IPS-20b (cell line): Measurements from ENCODE around the gene EEIG1.

Experiments used
- H3K27ac ChIP-seq: one replicate; pipeline ENCODE4 v1.5.1; 2013; ENCODE audit warnings: low read length
- H3K27me3 ChIP-seq: 2 replicates; pipeline ENCODE4 v1.6.1; 2013; ENCODE audit warnings: mild to moderate bottlenecking, low read length, inconsistent platforms; ENCODE audit not compliant: insufficient read depth
- H3K36me3 ChIP-seq: 2 replicates; pipeline ENCODE4 v1.6.1; 2013; ENCODE audit warnings: low read depth, mild to moderate bottlenecking, inconsistent platforms, low read length, moderate library complexity; ENCODE audit not compliant: insufficient read depth
- H3K4me1 ChIP-seq: 2 replicates; pipeline ENCODE4 v1.6.1; 2013; ENCODE audit warnings: mild to moderate bottlenecking, control low read depth, inconsistent platforms, low read length, moderate library complexity; ENCODE audit not compliant: insufficient read depth
- H3K4me3 ChIP-seq: 2 replicates; pipeline ENCODE4 v1.5.1; 2013; ENCODE audit warnings: mild to moderate bottlenecking, low read length, inconsistent platforms
- H3K9ac ChIP-seq: 2 replicates; pipeline ENCODE4 v1.6.1; 2013; ENCODE audit warnings: low read depth, mild to moderate bottlenecking, inconsistent platforms, low read length, moderate library complexity
- H3K9me3 ChIP-seq: 2 replicates; pipeline ENCODE4 v1.6.1; 2013; ENCODE audit warnings: mild to moderate bottlenecking, low read depth, low read length, inconsistent platforms; ENCODE audit not compliant: insufficient read depth

EEIG1 gene

GRCh38 chr9:127993721-127994120 is 12.9 kb upstream of the EEIG1 start:
- no peaks in the 10 kb centered on the region for H3K4me1 ChIP-seq
- no peak overlapping the region for H3K9ac ChIP-seq
- no peak overlapping the region for H3K4me3 ChIP-seq
- no peaks in the 10 kb centered on the region for H3K27me3 ChIP-seq
- H3K27ac ChIP-seq = no peak overlapping the region
- H3K36me3 ChIP-seq = no peaks in the 10 kb centered on the region
- H3K9me3 ChIP-seq = no peaks in the 10 kb centered on the region

DNA sequence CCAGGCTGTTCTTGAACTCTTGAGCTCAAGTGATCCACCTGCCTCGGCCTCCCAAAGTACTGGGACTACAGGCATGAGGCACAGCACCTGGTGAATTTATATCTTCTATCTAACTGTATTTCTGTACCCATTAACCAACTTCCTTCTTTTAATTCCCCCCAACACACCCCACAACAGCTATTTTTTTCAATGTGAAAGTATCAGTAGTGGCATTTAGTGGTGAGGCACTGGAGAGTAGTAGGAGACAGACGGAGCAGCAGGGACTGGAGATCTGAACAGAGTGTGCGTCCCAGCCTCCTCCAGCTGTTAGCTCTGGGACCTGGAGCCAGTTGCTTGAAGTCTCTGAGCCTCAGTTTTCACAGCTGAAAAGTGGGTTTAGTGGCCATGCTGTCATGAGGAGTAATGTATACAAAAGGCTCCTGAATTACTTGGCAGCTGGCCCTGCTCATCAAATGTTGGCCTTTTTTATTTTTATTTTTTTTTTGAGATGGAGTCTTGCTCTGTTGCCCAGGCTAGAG is 11.0 kb upstream of the EEIG1 start:
- Histone ChIP-seq H3K27me3 (no peaks in the 10 kb centered on the region), H3K9ac (no peak overlapping the region), H3K36me3 (no peaks in the 10 kb centered on the region), H3K4me1 (no peaks in the 10 kb centered on the region), H3K9me3 (no peaks in the 10 kb centered on the region), H3K4me3 (no peak overlapping the region), H3K27ac (no peak overlapping the region)

GRCh38 chr9:127991017-127991756 is 10.4 kb upstream of the EEIG1 start:
- H3K27ac ChIP-seq = no peak overlapping the region
- no peaks in the 10 kb centered on the region for H3K36me3 ChIP-seq
- no peaks in the 10 kb centered on the region for H3K9me3 ChIP-seq
- no peak overlapping the region for H3K9ac ChIP-seq
- H3K27me3 ChIP-seq = no peaks in the 10 kb centered on the region
- no peak overlapping the region for H3K4me3 ChIP-seq
- H3K4me1 ChIP-seq = no peaks in the 10 kb centered on the region

DNA sequence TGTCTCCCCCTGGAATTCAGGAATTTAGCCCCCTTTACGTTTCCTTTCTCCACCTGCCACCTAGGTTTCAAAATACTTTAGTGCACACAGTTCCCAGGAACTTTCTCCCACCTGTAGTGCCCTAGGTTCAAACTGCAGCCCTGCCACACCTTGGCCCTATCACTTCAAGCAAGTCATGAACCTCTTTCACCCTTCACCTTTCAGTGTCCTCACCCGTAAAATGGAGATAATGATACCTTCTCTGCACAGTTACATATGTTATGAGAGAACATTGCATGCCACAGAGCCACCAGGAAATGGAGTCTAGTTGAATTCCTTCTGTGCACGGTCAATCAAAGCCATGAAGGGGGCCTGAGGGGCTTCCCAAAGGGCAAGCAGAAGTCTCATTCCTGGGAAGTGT is 9.8 kb upstream of the EEIG1 start:
- Histone ChIP-seq H3K4me1 (no peaks in the 10 kb centered on the region), H3K4me3 (no peak overlapping the region), H3K9ac (no peak overlapping the region), H3K9me3 (no peaks in the 10 kb centered on the region), H3K36me3 (no peaks in the 10 kb centered on the region), H3K27me3 (no peaks in the 10 kb centered on the region), H3K27ac (no peak overlapping the region)

- no peak overlapping the region for H3K4me3 ChIP-seq
These were observed 8.3 kb upstream of the EEIG1 start for GRCh38 chr9:127989094-127989493.

DNA sequence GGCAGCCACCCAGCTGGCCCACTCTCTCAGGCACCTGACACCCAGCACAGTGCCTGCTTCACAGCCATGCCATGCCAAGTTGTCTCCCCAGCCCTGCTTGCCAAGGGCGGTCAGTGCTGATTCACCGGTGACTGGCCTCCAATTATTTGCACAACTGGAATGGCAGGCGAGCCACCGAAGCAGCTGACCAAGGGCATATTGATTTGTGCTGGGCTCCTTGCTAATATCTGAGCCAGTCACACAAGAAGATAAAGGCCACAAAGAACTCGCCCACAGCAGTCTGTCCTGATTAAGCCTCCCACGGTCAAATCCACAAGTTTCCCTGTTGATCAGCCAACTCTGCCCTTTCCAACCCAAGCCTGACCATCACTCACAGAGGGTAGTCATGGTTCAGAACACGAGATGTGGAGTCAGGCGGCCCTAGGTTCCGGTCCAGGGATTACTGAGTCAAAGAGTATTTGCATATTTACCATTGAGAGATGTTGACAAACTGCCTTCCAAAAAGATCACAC is 6.4 kb upstream of the EEIG1 start:
- Histone ChIP-seq H3K9me3 (no peaks in the 10 kb centered on the region), H3K4me3 (no peak overlapping the region), H3K4me1 (no peaks in the 10 kb centered on the region), H3K27me3 (no peaks in the 10 kb centered on the region), H3K9ac (no peak overlapping the region), H3K27ac (no peak overlapping the region), H3K36me3 (no peaks in the 10 kb centered on the region)

More at GRCh38 chr9:127989094-127989493, 8.3 kb upstream of the EEIG1 start:
- Histone ChIP-seq H3K9ac (no peak overlapping the region), H3K27me3 (no peaks in the 10 kb centered on the region), H3K4me1 (no peaks in the 10 kb centered on the region), H3K27ac (no peak overlapping the region), H3K36me3 (no peaks in the 10 kb centered on the region), H3K9me3 (no peaks in the 10 kb centered on the region)

- no peak overlapping the region for H3K9ac ChIP-seq
- peaks cover 5% of the 10 kb centered on the region; the same call in 1 of the 2 replicates for H3K4me1 ChIP-seq
- H3K27ac ChIP-seq = no peak overlapping the region
These were observed 4.2 kb upstream of the EEIG1 start for GRCh38 chr9:127985011-127985410.

GRCh38 chr9:127983847-127984289 is 3.1 kb upstream of the EEIG1 start:
- H3K36me3 ChIP-seq = no peaks in the 10 kb centered on the region
- no peaks in the 10 kb centered on the region for H3K9me3 ChIP-seq
- H3K27me3 ChIP-seq = no peaks in the 10 kb centered on the region
- H3K4me1 ChIP-seq = peaks cover 5% of the 10 kb centered on the region; the same call in 1 of the 2 replicates
- H3K27ac ChIP-seq = no peak overlapping the region
- no peak overlapping the region for H3K9ac ChIP-seq
- no peak overlapping the region for H3K4me3 ChIP-seq

More at GRCh38 chr9:127985011-127985410, 4.2 kb upstream of the EEIG1 start:
- H3K4me3 ChIP-seq = no peak overlapping the region
- no peaks in the 10 kb centered on the region for H3K9me3 ChIP-seq
- no peaks in the 10 kb centered on the region for H3K27me3 ChIP-seq
- no peaks in the 10 kb centered on the region for H3K36me3 ChIP-seq

GRCh38 chr9:127982912-127983311 is 2.1 kb upstream of the EEIG1 start:
- Histone ChIP-seq H3K27ac (no peak overlapping the region), H3K27me3 (no peaks in the 10 kb centered on the region), H3K36me3 (no peaks in the 10 kb centered on the region), H3K9ac (no peak overlapping the region), H3K4me1 (peaks cover 6% of the 10 kb centered on the region; the same call in 1 of the 2 replicates), H3K4me3 (no peak overlapping the region), H3K9me3 (no peaks in the 10 kb centered on the region)

DNA sequence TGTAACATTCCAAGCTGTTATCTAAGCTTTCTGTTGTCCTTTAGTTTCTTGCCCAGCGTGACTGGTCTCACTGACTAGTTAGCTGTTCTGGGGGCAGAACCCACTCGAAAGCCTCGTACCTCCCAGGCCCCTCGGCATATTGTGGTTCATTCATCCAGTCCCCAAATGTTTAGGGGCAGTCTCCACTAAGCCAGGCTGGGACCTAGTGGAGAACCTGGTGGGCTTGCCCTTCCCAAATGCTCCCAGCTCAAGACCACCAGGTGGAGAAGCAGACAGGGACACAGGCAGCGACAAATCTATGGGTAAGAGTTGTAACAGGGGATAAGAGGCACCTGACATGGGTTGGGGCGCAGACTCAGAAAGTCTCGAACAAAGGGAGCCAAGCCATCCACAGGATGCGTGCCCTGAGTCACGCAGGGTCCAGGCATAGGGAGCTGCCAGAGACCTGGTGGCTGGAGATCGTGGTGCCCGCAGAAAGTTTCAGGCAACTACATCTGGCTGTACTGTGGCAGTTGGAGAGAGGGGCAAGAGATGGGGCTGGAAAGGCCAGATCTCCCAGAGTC is 851 bp upstream of the EEIG1 start:
- H3K4me3 ChIP-seq = peak overlapping the region; percentile 72
- no peaks in the 10 kb centered on the region for H3K27me3 ChIP-seq
- peak overlapping the region; percentile 95 for H3K9ac ChIP-seq
- H3K36me3 ChIP-seq = no peaks in the 10 kb centered on the region
- peak overlapping the region; percentile 92 for H3K27ac ChIP-seq
- H3K4me1 ChIP-seq = peaks cover 15% of the 10 kb centered on the region; the same call in 1 of the 2 replicates
- H3K9me3 ChIP-seq = no peaks in the 10 kb centered on the region

GRCh38 chr9:127980060-127980705 is 606 bp downstream of the EEIG1 start:
- Histone ChIP-seq H3K27me3 (no peaks in the 10 kb centered on the region), H3K9ac (peak overlapping the region; percentile 79; the same call in 1 of the 2 replicates), H3K36me3 (peaks cover 5% of the 10 kb centered on the region; the same call in 1 of the 2 replicates), H3K4me1 (peaks cover 15% of the 10 kb centered on the region; the same call in 1 of the 2 replicates), H3K9me3 (no peaks in the 10 kb centered on the region), H3K27ac (no peak overlapping the region), H3K4me3 (peak overlapping the region; percentile 89)
